DOHH2 (cell line): Measurements from ENCODE around the gene KCTD13.

Source experiments
- H3F3A ChIP-seq: fragments of 200-600 bp; sonication (generic), shearing (Covaris generic); 2 replicates; pipeline ENCODE4 v1.6.0; 2016; ENCODE audit warnings: antibody characterized with exemption, mild to moderate bottlenecking; ENCODE audit not compliant: control insufficient read depth, insufficient read depth
- H3K27ac ChIP-seq: fragments of 200-600 bp; sonication (generic); 2 replicates; pipeline ENCODE4 v1.5.1; 2014; ENCODE audit warnings: low read depth, mild to moderate bottlenecking, low read length, moderate library complexity
- H3K27me3 ChIP-seq: fragments of 200-600 bp; sonication (generic); 2 replicates; pipeline ENCODE4 v1.6.1; 2014; ENCODE audit warnings: mild to moderate bottlenecking, low read length, mixed read lengths; ENCODE audit not compliant: control insufficient read depth
- H3K36me3 ChIP-seq: fragments of 200-600 bp; sonication (generic); 2 replicates; pipeline ENCODE4 v1.6.1; 2014; ENCODE audit warnings: mild to moderate bottlenecking, low read length, moderate library complexity, mixed read lengths; ENCODE audit not compliant: control insufficient read depth
- H3K4me1 ChIP-seq: fragments of 200-600 bp; sonication (generic); 2 replicates; pipeline ENCODE4 v1.6.1; 2014; ENCODE audit warnings: mild to moderate bottlenecking, low read length, mixed read lengths; ENCODE audit not compliant: control insufficient read depth
- H3K4me2 ChIP-seq: fragments of 200-600 bp; sonication (generic); 2 replicates; pipeline ENCODE4 v1.6.0; 2014; ENCODE audit warnings: mild to moderate bottlenecking, low read length, moderate library complexity
- H3K4me3 ChIP-seq: fragments of 200-600 bp; sonication (generic); 2 replicates; pipeline ENCODE4 v1.5.1; 2014; ENCODE audit warnings: mild to moderate bottlenecking, low read length, mixed read lengths
- H3K79me2 ChIP-seq: fragments of 200-600 bp; sonication (generic); 2 replicates; pipeline ENCODE4 v1.6.1; 2014; ENCODE audit warnings: mild to moderate bottlenecking, low read length, mixed read lengths; ENCODE audit not compliant: control insufficient read depth
- H3K9me2 ChIP-seq: fragments of 200-600 bp; sonication (generic); replicated peaks from 2 replicates; pipeline ENCODE4 v1.6.1; 2014; ENCODE audit warnings: mild to moderate bottlenecking, low read length, mixed read lengths; ENCODE audit not compliant: control insufficient read depth
- H3K9me3 ChIP-seq: fragments of 200-600 bp; sonication (generic); 2 replicates; pipeline ENCODE4 v1.6.1; 2014; ENCODE audit warnings: antibody characterized with exemption, low read length, mixed read lengths; ENCODE audit not compliant: control insufficient read depth, insufficient read depth
- H4K20me1 ChIP-seq: fragments of 200-600 bp; sonication (generic); 2 replicates; pipeline ENCODE4 v1.6.0; 2014; ENCODE audit warnings: low read depth, mild to moderate bottlenecking, antibody characterized with exemption, low read length, moderate library complexity; ENCODE audit not compliant: control insufficient read depth, insufficient read depth
- CTCF ChIP-seq: fragments of 200-600 bp; sonication (generic); IDR thresholded peaks from one replicate; pipeline ENCODE4 v1.5.1; 2014; ENCODE audit warnings: antibody characterized with exemption, mild to moderate bottlenecking, low read depth, low read length; ENCODE audit not compliant: poor library complexity, severe bottlenecking
- EZH2phosphoT487 ChIP-seq: fragments of 200-600 bp; sonication (generic); IDR thresholded peaks from 2 replicates; pipeline ENCODE4 v1.6.1; 2017; ENCODE audit warnings: borderline replicate concordance, mild to moderate bottlenecking, antibody characterized with exemption, low read length, moderate library complexity, mixed read lengths

KCTD13 gene

GRCh38 chr16:29973384-29974246, 47.6 kb upstream of the KCTD13 start, which contains the start of gene TAOK2:
TSS of gene TAOK2 (plus strand) at chr16:29973868. CDS start at chr16:29977773, 3,905 bp downstream.
- Histone ChIP-seq H3K27ac (peak within 1 kb of the TSS; percentile 65), H3K27me3 (no peaks in the 10 kb centered on the region)

DNA sequence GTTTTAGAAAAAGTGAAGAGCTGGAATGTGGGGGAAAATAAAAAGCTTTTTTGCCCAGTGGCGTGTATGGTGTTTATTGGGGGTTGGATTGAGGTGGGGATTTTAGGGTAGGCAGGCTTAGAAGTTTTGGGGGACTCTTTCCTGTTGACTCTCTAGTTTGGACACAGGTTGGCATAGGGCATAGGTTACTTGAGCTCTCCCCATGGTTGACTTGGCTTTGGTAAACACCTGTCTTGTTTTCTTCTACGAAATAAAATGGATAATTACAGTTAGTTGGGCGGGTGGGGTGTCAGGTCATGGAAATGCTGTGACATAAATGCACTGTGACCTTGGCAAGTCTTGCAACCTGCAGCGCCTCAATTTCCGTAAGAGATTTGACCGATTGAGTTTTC, 47.0 kb upstream of the KCTD13 start:
- Histone ChIP-seq H3K27ac (no peak overlapping the region), H3K4me1 (peaks cover 30% of the 10 kb centered on the region), H3K27me3 (no peaks in the 10 kb centered on the region), H3K9me2 (no peaks in the 10 kb centered on the region), H3K4me2 (0 out of 2 replicates have a peak overlapping the region, but pooled peaks have one; percentile 2), H3F3A (0 out of 2 replicates have a peak, but pooled peaks cover 6% of the 10 kb centered on the region), H3K9me3 (peaks cover 7% of the 10 kb centered on the region; the same call in 1 of the 2 replicates), H4K20me1 (peaks cover 10% of the 10 kb centered on the region), H3K79me2 (peaks cover 43% of the 10 kb centered on the region), H3K4me3 (no peak overlapping the region), H3K36me3 (peaks cover 55% of the 10 kb centered on the region)
- TF ChIP-seq CTCF (no peak), EZH2phosphoT487 (no peak)

More at GRCh38 chr16:29973384-29974246, 47.6 kb upstream of the KCTD13 start, which contains the start of gene TAOK2:
- Histone ChIP-seq H3F3A (0 out of 2 replicates have a peak, but pooled peaks cover 6% of the 10 kb centered on the region), H4K20me1 (peaks cover 10% of the 10 kb centered on the region), H3K4me2 (peak within 1 kb of the TSS; percentile 97), H3K9me3 (peaks cover 7% of the 10 kb centered on the region; the same call in 1 of the 2 replicates), H3K4me1 (peaks cover 30% of the 10 kb centered on the region), H3K4me3 (peak within 1 kb of the TSS; percentile 99), H3K36me3 (peaks cover 55% of the 10 kb centered on the region), H3K9me2 (no peaks in the 10 kb centered on the region), H3K79me2 (peaks cover 45% of the 10 kb centered on the region)
- no peak for TF ChIP-seq EZH2phosphoT487
- TF ChIP-seq CTCF: no peak

DNA sequence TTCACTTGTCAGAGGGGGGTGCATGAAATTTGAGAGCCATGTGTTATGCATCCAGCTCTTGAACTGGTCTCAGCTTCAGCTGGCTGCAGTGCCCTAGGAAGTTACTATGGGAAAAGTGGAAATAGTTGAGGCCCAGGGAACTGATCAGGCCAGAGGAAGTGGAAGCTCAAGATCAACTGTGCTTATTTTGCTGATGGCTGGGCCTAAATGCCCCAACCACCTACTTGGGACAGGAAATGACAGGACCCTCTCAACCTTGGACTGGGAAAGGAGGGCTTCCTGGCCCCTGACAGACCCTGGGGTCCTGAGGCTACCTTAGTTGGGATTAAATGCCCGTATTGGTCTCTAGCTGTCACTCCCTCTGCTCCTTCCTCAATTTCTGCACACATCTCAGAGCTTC, 46.5 kb upstream of the KCTD13 start:
- TF ChIP-seq EZH2phosphoT487 (no peak), CTCF (no peak)
- Histone ChIP-seq H3K9me2 (no peaks in the 10 kb centered on the region), H3K27me3 (no peaks in the 10 kb centered on the region), H3K9me3 (peaks cover 7% of the 10 kb centered on the region; the same call in 1 of the 2 replicates), H3K4me1 (peaks cover 30% of the 10 kb centered on the region), H3K4me2 (no peak overlapping the region), H3K4me3 (no peak overlapping the region), H3K27ac (no peak overlapping the region), H3F3A (0 out of 2 replicates have a peak, but pooled peaks cover 6% of the 10 kb centered on the region), H3K79me2 (peaks cover 38% of the 10 kb centered on the region), H3K36me3 (peaks cover 52% of the 10 kb centered on the region), H4K20me1 (peaks cover 10% of the 10 kb centered on the region)
